DMS 273 treated with DMSO at 0.1 percent for 48 hours (cell line): ENCODE data around the gene HOXA10.

Experiments used
- DNase-seq: peaks from one replicate; lab custom pipeline; 2025; lab: John Stamatoyannopoulos, UW

The HOXA10 gene

DNA sequence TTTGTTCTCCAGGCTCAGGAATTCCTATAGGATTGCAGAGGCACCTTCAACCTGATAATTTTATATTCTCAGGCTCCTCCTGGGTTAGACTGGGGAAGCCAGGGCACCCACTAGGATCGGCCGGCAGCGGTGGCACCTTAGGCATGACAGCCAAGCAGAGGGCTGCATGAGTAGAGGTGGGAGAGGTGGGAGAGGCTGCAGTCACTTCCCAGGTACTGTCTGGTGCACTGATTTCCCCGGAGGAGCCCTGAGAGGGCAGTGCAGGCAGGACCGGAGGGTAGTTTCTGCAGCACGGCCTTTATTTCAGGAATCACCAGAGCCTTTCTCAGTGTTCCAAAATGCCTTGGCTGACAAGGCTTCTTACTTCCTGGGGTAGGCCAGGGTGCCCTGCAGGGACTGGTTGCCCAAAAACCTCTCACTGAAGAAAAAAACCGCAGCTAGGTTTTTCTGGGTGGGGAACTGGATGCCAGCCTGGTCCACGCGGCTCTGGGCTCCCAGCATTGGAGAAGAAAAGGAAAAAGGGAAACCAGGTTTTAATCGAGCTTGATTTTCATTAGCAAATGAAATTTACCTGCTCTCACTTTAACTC lies 29.3 kb upstream of the HOXA10 start:
- no peak for DNase-seq

- DNase-seq = no peak
These were observed 28.7 kb upstream of the HOXA10 start for GRCh38 chr7:27202862-27203134.

- DNase-seq = no peak
These were observed 28.1 kb upstream of the HOXA10 start for GRCh38 chr7:27202018-27202861.

GRCh38 chr7:27201580-27202017 lies 27.5 kb upstream of the HOXA10 start:
- DNase-seq = no peak

- no peak for DNase-seq
These were observed 26.9 kb upstream of the HOXA10 start for GRCh38 chr7:27200761-27201579.

- DNase-seq = peak; percentile 35
These were observed 26.0 kb upstream of the HOXA10 start, which contains the start of gene HOXA13 for GRCh38 chr7:27199849-27200760. Gene HOXA13 (minus strand): TSS chr7:27200091. CDS start chr7:27200077, 14 bp downstream.

GRCh38 chr7:27198871-27199801 lies 25.0 kb upstream of the HOXA10 start:
- no peak for DNase-seq

GRCh38 chr7:27198138-27198841 lies 24.2 kb upstream of the HOXA10 start:
- DNase-seq = no peak

DNA sequence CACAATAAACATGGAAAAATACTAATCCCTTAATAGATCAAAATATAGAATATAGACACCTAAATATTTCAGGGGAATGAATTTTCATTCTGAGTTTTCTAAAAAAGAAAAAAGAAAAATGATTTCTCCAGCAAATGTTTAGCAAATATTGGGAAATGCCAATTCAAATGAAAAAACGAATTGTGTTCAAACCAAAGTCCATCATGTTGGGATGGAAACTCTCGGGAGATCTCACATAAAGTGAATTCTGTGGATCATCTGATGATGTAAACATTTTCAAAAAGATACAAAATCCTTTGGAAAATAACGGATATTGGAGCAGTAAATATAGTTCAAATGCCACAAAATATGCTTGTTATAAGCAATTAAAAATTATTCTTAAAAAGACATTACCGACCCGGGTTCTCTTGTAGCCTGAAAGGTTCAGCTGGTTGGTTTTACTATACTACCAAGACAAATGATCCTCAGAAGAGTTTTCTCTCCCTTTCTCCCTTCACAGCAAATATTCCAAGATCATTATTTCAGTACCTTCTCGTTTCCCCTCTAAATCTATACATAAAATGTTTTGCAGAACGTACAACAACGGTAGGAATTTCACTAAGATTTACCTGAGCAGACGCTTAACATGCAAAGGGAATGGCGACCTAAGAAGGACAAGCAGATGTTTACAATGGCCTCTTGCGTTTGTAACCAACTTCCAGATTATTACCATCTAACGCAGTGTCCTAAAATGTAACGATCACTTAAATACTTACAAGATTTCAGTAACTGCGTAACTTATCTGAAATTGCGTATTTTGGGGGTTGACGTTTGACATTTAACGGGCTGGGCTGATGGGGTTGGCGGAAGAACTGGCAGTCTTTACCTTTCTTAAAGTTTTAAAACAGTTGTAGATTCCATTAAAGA lies 23.3 kb upstream of the HOXA10 start:
- no peak for DNase-seq

DNA sequence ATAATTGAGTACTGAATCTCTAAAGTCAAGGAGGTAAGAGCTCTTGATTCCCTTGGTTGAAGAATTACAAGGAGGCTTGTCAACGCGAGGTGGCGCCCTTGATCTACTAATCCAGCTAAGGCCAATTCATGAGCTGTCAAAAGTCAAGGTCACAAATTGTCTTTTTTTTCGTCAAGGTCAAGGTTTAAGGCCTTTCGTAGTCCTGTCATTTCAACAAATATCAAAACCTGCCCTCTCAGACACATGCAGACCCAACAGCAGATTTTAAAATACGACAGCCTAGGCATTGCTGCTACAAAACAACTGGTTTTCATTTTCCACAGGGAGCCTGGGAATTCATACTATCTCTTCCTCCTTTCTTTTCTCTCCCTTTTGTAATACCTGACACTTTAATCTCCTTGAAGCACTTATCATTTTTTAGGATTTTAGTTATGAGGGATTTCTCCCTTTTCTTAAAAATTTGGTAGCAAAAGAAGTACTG lies 22.2 kb upstream of the HOXA10 start:
- peak; percentile 66 for DNase-seq

- DNase-seq = no peak
These were observed 20.7 kb upstream of the HOXA10 start for GRCh38 chr7:27194686-27195379.

- no peak for DNase-seq
These were observed 19.9 kb upstream of the HOXA10 start for GRCh38 chr7:27194002-27194352.

DNA sequence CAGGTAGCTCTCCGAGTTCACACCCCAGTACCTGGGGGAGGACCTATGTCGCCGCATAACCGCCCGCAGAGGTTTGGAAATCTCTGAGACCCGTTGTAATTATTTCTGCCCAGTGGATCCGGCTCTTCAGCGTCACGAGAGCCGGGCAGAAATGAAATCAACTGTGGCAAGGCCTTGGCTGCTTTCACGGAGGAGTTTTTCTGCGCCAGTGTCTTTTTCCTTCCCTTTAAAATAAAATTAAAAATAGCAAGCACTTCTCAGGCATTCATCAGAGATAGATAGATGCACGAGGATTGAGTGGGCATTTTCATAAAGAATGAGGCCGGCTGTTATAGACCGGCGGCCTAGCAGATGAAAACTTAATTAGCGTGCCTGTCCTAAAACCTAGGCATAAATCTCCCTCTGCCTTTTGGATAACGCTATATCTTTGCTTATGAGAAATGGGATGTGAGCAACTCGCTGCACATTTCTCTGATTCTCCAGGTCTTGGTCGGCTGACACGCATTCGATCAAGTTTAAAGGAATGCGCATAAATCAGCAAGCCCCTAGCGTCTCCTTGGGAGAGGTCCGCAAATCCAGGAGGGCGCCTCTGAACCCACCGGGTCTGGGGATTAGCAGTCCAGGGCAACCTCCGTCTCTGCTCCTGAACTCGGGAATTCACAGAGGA lies 19.3 kb upstream of the HOXA10 start:
- no peak for DNase-seq

- no peak for DNase-seq
These were observed 18.6 kb upstream of the HOXA10 start for GRCh38 chr7:27192546-27193334.

DNA sequence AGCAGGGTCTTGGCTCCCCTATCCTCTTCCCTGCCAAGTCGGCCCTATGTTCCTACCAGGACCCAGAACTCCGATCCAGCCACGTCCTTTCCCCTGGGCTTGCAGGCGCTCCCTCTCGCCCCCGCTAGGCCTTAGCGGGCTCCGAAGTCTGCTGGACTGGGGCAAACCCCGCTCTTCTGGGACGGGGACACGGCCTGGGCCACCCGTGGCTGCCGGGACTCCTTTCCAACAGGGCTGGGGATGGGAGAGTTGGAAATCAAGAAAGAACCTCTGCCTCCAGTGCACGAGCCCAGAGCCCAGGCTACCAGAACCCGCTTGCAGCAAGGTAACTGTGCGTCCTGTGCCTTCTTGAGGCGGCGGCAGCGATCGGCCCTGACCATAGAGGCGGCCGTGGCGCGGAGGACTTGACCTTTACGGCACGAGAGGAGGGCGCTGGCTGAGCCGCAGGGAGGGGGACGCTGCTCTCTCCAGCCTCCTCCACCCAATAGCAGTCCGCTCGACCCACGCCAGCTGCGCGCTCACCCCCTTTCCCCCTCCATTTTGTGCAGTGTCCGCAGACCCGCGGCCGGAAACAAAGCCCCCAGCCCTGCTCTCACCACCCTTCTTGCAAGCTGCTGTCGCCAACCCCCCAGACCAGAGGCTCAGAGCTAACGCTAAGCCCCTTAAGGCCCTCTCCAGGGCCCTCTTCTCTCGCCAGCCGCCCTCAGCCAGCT lies 17.9 kb upstream of the HOXA10 start:
- DNase-seq = no peak

- no peak for DNase-seq
These were observed 17.1 kb upstream of the HOXA10 start for GRCh38 chr7:27191161-27191731.
